RWPE2 (cell line): ENCODE measurements around the gene USP32.

Experiments
- ATAC-seq: fragments of 200-7000 bp; cut with Tn5 transposase; 3 replicates; pipeline ENCODE4 v1.9.1; 2021; ENCODE audit warnings: low read depth
- DNase-seq: peaks from one replicate; pipeline ENCODE4 v3.0.0-alpha.2; 2020; ENCODE audit warnings: low spot score
- H3K27ac ChIP-seq: fragments of 450-650 bp; 2 replicates; pipeline ENCODE4 v1.5.1; 2017; ENCODE audit warnings: mild to moderate bottlenecking; ENCODE audit not compliant: poor library complexity, severe bottlenecking
- H3K27me3 ChIP-seq: fragments of 250-450 bp; sonication (Bioruptor Pico); 2 replicates; pipeline ENCODE4 v1.5.1; 2021; ENCODE audit warnings: mild to moderate bottlenecking, moderate library complexity; ENCODE audit not compliant: insufficient read depth, poor library complexity, severe bottlenecking
- H3K36me3 ChIP-seq: fragments of 250-450 bp; sonication (Bioruptor Pico); 2 replicates; pipeline ENCODE4 v1.5.1; 2020; ENCODE audit warnings: low read depth, mild to moderate bottlenecking, moderate library complexity
- H3K4me1 ChIP-seq: fragments of 250-450 bp; sonication (Bioruptor Pico); 2 replicates; pipeline ENCODE4 v1.5.1; 2021; ENCODE audit warnings: mild to moderate bottlenecking, moderate library complexity; ENCODE audit not compliant: insufficient read depth, poor library complexity, severe bottlenecking
- H3K4me3 ChIP-seq: fragments of 250-450 bp; sonication (Bioruptor Pico); 2 replicates; pipeline ENCODE4 v1.5.1; 2021; ENCODE audit warnings: mild to moderate bottlenecking, moderate library complexity; ENCODE audit not compliant: severe bottlenecking
- H3K9me3 ChIP-seq: fragments of 250-450 bp; sonication (Bioruptor Pico); 2 replicates; pipeline ENCODE4 v1.5.1; 2021; ENCODE audit warnings: mild to moderate bottlenecking, moderate library complexity; ENCODE audit not compliant: severe bottlenecking
- CTCF ChIP-seq: fragments of 450-650 bp; IDR thresholded peaks from one replicate; pipeline ENCODE4 v1.5.1; 2017; ENCODE audit warnings: mild to moderate bottlenecking, moderate library complexity; ENCODE audit not compliant: poor library complexity, severe bottlenecking

Gene USP32

GRCh38 chr17:60311186-60311585 is 80.7 kb downstream of the USP32 start:
- Histone ChIP-seq H3K4me3 (no peak overlapping the region), H3K27me3 (no peaks in the 10 kb centered on the region), H3K36me3 (no peaks in the 10 kb centered on the region), H3K4me1 (peaks cover 6% of the 10 kb centered on the region), H3K27ac (no peak overlapping the region), H3K9me3 (no peaks in the 10 kb centered on the region)
- no peak for ATAC-seq
- DNase-seq, result no peak
- TF ChIP-seq CTCF, result no peak

GRCh38 chr17:60305141-60305540 is 86.8 kb downstream of the USP32 start:
- no peaks in the 10 kb centered on the region for H3K9me3 ChIP-seq
- no peak overlapping the region for H3K27ac ChIP-seq
- H3K36me3 ChIP-seq, result peaks cover 4% of the 10 kb centered on the region; the same call in 1 of the 2 replicates
- no peak for TF ChIP-seq CTCF
- ATAC-seq (no peak), DNase-seq (no peak)
- peaks cover 4% of the 10 kb centered on the region for H3K4me1 ChIP-seq
- H3K27me3 ChIP-seq, result no peaks in the 10 kb centered on the region
- H3K4me3 ChIP-seq, result no peak overlapping the region

DNA sequence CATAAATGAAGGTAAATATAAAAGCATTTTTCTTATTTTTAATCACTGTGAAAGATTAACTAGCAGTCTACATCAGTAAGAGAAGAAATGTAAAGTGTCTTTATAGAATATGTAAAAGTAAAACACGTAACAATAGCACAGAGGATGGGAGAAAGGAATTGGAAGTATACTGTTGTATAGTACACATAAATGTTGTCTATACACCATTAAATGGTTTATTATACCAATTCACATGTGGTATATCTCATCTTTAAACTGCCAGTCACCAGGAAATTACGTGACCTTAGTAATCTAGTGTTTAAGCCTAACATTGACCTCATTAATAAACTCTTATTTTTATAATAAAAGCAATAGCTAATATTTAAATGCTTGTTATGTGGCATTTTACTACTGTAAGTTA is 87.4 kb downstream of the USP32 start:
- TF ChIP-seq CTCF, result no peak

DNA sequence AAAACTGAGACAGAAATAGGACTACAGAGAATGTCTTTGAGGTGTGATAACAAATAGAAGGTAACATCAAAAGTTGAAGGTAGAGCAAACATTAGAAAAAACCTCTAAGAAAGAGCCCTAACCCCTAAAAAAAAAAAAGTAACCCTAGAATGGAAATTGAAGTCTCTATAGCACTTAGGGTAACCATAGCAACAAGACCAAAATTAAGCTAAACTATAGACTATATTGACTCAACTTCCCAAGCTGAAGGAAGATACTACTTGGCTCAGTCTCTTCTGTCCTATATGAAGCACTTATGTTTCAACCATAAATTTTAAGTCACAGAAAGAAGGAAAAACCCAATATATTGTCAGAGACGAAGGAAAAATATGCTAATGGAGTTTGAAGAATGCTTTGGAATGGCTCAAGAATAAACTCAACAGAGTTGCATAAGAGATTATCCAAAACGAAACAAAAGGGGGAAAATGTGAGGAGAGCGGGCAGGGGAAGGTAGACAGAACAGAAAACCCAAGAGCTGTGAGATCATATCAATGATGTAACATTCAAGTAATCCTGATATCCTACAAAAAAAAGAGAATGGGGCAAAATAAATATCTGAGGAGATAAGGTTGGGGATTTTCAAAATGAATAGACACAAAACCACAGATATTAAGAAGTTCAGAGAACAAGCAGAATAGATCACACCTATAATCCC is 88.4 kb downstream of the USP32 start:
- TF ChIP-seq CTCF, result no peak
- H3K4me3 ChIP-seq, result no peak overlapping the region
- ATAC-seq (no peak), DNase-seq (no peak)
- H3K27me3 ChIP-seq, result no peaks in the 10 kb centered on the region
- no peak overlapping the region for H3K27ac ChIP-seq
- peaks cover 4% of the 10 kb centered on the region for H3K4me1 ChIP-seq
- no peaks in the 10 kb centered on the region for H3K9me3 ChIP-seq
- peaks cover 5% of the 10 kb centered on the region; the same call in 1 of the 2 replicates for H3K36me3 ChIP-seq

More for the DNA sequence above, 87.4 kb downstream of the USP32 start:
- no peaks in the 10 kb centered on the region for H3K27me3 ChIP-seq
- no peak overlapping the region for H3K27ac ChIP-seq
- ATAC-seq (no peak), DNase-seq (no peak)
- peaks cover 4% of the 10 kb centered on the region for H3K4me1 ChIP-seq
- H3K36me3 ChIP-seq, result peaks cover 4% of the 10 kb centered on the region; the same call in 1 of the 2 replicates
- H3K9me3 ChIP-seq, result no peaks in the 10 kb centered on the region
- H3K4me3 ChIP-seq, result no peak overlapping the region

GRCh38 chr17:60301649-60302048 is 90.3 kb downstream of the USP32 start:
- ATAC-seq, result no peak
- peaks cover 7% of the 10 kb centered on the region; the same call in 1 of the 2 replicates for H3K36me3 ChIP-seq

More at GRCh38 chr17:60301649-60302048, 90.3 kb downstream of the USP32 start:
- Histone ChIP-seq H3K4me1 (peaks cover 4% of the 10 kb centered on the region), H3K9me3 (no peaks in the 10 kb centered on the region), H3K27ac (no peak overlapping the region), H3K27me3 (no peaks in the 10 kb centered on the region), H3K4me3 (no peak overlapping the region)
- TF ChIP-seq CTCF, result no peak
- DNase-seq, result no peak
